ELF-1 (cell line): Measurements from ENCODE around the gene ZNF552.
"Not testable (repeated sequence)": the region's sequence is repeated elsewhere in the genome, so short reads cannot be mapped to it uniquely, and the experiment has no call there.

Source experiments
- DNase-seq: peaks from one replicate; pipeline ENCODE4 v3.0.0-alpha.2; 2016; ENCODE audit warnings: low read depth, low spot score

The ZNF552 gene

GRCh38 chr19:57818378-57818777, 3.7 kb upstream of the ZNF552 start:
- DNase-seq: no peak

GRCh38 chr19:57817976-57818375, 3.3 kb upstream of the ZNF552 start:
- DNase-seq: no peak

GRCh38 chr19:57816652-57817051, 1.9 kb upstream of the ZNF552 start:
- no peak for DNase-seq

GRCh38 chr19:57815247-57816075, 748 bp upstream of the ZNF552 start:
- peak; percentile 70 for DNase-seq

- peak; percentile 80 for DNase-seq
Measured at GRCh38 chr19:57813919-57814504, 701 bp downstream of the ZNF552 start.

- not testable (repeated sequence) for DNase-seq
Measured at GRCh38 chr19:57812975-57813820, 1.5 kb downstream of the ZNF552 start.

GRCh38 chr19:57812226-57812625, 2.5 kb downstream of the ZNF552 start:
- no peak for DNase-seq

- DNase-seq: peak; percentile 83
Measured at GRCh38 chr19:57810410-57811295, 4.1 kb downstream of the ZNF552 start.

- DNase-seq: no peak
Measured at GRCh38 chr19:57807541-57807940, 7.2 kb downstream of the ZNF552 start.

- peak; percentile 92 for DNase-seq
Measured at GRCh38 chr19:57803594-57804325, 11.0 kb downstream of the ZNF552 start.

GRCh38 chr19:57803265-57803593, 11.5 kb downstream of the ZNF552 start:
- DNase-seq: no peak

- no peak for DNase-seq
Measured at GRCh38 chr19:57802269-57802668, 12.4 kb downstream of the ZNF552 start.

- no peak for DNase-seq
Measured at GRCh38 chr19:57800696-57801095, 14.0 kb downstream of the ZNF552 start.

GRCh38 chr19:57796580-57796979, 18.1 kb downstream of the ZNF552 start:
- not testable (repeated sequence) for DNase-seq

GRCh38 chr19:57789288-57789687, 25.4 kb downstream of the ZNF552 start:
- DNase-seq: no peak

GRCh38 chr19:57788114-57788692, 26.5 kb downstream of the ZNF552 start:
- no peak for DNase-seq

GRCh38 chr19:57786906-57787305, 27.8 kb downstream of the ZNF552 start:
- peak; percentile 11 for DNase-seq

- no peak for DNase-seq
Measured at GRCh38 chr19:57786286-57786685, 28.4 kb downstream of the ZNF552 start.

- DNase-seq: no peak
Measured at GRCh38 chr19:57779220-57779845, 35.4 kb downstream of the ZNF552 start.

GRCh38 chr19:57778336-57778735, 36.4 kb downstream of the ZNF552 start:
- no peak for DNase-seq
